Dermis blood vessel endothelial cell (primary cell): ENCODE measurements around the gene LHFPL3. TPM values are rescaled to one million over a fixed set of nuclear protein-coding genes. Genes with fewer than 3 reads are reported as not detected.

Experiments used
- DNase-seq: peaks from one replicate; pipeline ENCODE4 v3.0.0; 2010
- total RNA-seq: library from RNA; depleted of rRNA; stranded (reverse); fragments of >200 nt; gene quantifications from 2 replicates; pipeline ENCODE4 v1.2.3, GENCODE V29; 2014

The LHFPL3 gene
- total RNA-seq, 1 donor from 2014 or later = not detected

- no peak for DNase-seq
Observed at GRCh38 chr7:104938741-104939390, 610.5 kb downstream of the LHFPL3 start.

DNA sequence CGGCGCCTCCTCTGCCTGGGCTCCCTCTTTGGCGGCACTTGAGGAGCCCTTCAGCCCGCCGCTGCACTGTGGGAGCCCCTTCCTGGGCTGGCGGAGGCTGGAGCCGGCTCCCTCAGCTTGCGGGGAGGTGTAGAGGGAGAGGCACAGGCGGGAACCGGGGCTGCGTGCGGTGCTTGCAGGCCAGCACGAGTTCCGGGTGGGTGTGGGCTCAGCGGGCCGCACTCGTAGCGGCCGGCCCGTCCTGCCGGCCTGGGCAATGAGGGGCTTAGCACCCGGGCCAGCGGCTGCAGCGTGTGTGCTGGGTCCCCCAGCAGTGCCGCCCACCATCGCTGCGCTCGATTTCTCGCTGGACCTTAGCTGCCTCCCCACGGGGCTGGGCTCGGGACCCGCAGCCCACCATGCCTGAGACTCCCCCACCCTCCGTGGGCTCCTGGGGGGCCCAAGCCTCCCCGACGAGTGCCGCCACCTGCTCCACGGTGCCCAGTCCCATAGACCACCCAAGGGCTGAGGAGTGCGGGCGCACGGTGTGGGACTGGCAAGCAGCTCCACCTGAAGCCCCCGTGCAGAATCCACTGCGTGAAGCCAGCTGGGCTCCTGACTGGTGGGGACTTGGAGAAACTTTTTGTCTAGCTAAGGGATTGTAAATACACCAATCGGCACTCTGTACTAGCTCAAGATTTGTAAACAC, 611.8 kb downstream of the LHFPL3 start:
- no peak for DNase-seq

- DNase-seq = peak; percentile 100
Observed at GRCh38 chr7:104943502-104944343, 615.3 kb downstream of the LHFPL3 start.

DNA sequence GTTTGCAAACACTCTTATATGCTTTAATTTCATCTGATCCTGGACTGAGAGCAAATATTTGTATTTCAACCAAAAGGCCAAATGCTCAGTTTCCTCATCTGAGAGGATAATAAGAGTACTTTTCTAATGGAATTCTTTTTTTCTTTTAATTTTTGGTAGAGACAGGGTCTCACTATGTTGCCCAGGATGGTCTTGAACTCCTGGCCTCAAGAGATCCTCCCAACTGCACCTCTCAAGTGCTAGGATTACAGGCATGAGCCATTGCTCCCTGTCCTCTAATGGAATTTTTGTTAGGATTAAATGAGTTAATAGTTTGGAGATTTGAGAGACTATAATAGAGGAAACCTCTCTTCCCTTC, 617.2 kb downstream of the LHFPL3 start:
- DNase-seq = peak; percentile 35

- DNase-seq = no peak
Observed at GRCh38 chr7:104946338-104946737, 617.9 kb downstream of the LHFPL3 start.

GRCh38 chr7:104950006-104950405, 621.6 kb downstream of the LHFPL3 start:
- no peak for DNase-seq

DNA sequence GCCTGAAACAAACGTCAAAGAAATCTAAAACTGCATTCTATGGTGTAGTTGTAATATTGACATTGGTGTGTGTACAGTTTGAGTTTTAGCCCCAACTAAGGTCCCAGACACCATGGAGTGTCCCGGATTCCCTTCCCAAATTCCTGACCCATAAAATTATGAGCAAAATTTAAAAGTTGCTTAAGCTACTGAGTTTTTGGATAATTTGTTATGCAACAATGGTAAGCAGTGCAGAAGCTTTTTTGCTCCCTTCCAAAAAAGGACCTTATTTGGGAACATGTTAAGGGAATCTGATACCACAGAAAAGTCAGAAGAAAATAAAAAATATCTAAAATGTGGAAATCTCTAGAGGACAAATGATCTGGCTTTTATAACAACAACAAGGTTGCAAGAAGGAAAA, 622.4 kb downstream of the LHFPL3 start:
- no peak for DNase-seq

DNA sequence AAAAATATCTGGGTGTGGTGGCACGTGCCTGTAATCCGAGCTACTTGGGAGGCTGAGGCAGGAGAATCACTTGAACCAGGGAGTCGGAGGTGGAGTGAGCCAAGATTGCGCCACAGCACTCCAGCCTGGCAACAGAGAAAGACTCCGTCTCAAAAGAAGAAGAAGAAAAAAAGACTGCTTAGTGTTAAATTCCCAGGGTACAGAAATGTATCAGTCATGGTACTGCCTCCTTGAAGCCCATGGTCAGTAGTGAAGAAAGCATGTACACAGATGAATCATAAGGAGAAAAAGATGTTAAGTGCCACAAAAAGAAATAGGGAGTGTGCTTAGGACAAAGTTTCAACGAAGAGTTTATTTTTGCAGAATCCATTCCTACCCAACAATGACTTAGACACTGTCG, 623.1 kb downstream of the LHFPL3 start:
- no peak for DNase-seq

DNA sequence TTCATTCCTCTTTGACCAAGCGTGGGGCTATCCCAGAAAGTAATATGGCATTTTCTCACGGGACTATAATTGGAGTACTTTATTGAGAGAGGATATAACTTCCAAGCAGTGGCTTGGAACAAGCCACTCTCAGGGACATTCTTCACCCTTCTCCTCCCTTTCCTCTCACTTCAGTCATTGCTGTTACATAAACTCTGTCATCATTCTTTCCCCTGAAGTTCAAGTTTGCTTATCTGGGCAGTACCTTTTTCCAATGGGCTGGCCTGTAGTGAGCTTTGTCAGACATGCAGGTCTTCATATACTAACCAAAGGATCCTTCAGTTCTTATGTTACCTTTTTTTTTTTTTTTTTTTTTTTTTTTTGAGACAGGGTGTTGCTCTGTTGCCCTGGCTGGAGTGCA, 626.9 kb downstream of the LHFPL3 start:
- DNase-seq = no peak

Other genes starting within 250 kb of the LHFPL3 start
- 30.0 and 107 TPM in 2 replicates for gene ORC5, start 120.6 kb upstream of the LHFPL3 start, total RNA-seq